ENCODE data around the gene TRIM37.

GRCh38 chr17:59107306-59107670 is 608 bp upstream of the TRIM37 start:
- TF ChIP-seq CTCF (IDR thresholded peaks at IDR 0.05; ENCODE audit: low read length) (no peak), EZH2 (optimal IDR thresholded peaks at IDR 0.05; ENCODE audit: low read depth, low read length) (no peak), EZH2phosphoT487 (IDR thresholded peaks at IDR 0.05; ENCODE audit: low read length) (no peak)

Data from MM.1S (cell line).